K562 (cell line): ENCODE data around the gene KCNAB2. TPM values are rescaled to one million over a fixed set of nuclear protein-coding genes. Genes with fewer than 3 reads are reported as not detected.

Experiments
- ATAC-seq: fragments of 200-7000 bp; cut with Tn5 transposase; 3 replicates; pipeline ENCODE4 v1.9.1; 2020; ENCODE audit warnings: moderate library complexity
- BruUV-seq: library from RNA; stranded (reverse); fragments of 400-500 nt; replicated peaks from 2 replicates; lab custom pipeline; 2021; lab: Mats Ljungman, UMichigan
- CTCF ChIA-PET: fragments of 300-600 bp; formaldehyde crosslinking; extraction: SDS; loops from one replicate; lab custom pipeline; 2021; ENCODE audit warnings: low intra/inter-chr PET ratio; lab: Yijun Ruan, JAX
- POLR2A ChIA-PET: fragments of 300-600, 350-650 bp; sonication (Branson Sonifier 250); formaldehyde crosslinking; extraction: SDS; loops from one replicate; lab custom pipeline; 2021; ENCODE audit warnings: antibody characterized with exemption, inconsistent platforms; lab: Yijun Ruan, JAX
- DNase-seq, 4 experiments: peaks; one replicate each; pipeline versions ENCODE4 v3.0.0 to v3.0.0-alpha.2; 2011 to 2018; ENCODE audit warnings: low spot score in 3 of 4, mixed read lengths in 3 of 4; ENCODE audit errors: extremely low read depth in 1 of 4
- FAIRE-seq: peaks from 2 replicates; lab custom pipeline; 2011; peaks lifted over from hg19 to GRCh38; lab: Jason Lieb, UNC
- H2AFZ ChIP-seq: 2 replicates; pipeline ENCODE4 v1.6.0; 2011; ENCODE audit warnings: low read depth, low read length, control low read depth, inconsistent platforms
- H3K27ac ChIP-seq: fragments of 200-600 bp; 3 replicates; pipeline ENCODE4 v1.8.0; 2011; ENCODE audit warnings: low read depth, mild to moderate bottlenecking, control low read depth, inconsistent platforms, low read length, moderate library complexity, mixed read lengths; ENCODE audit errors: extremely low read depth
- H3K27me3 ChIP-seq, 2 experiments: fragments of 300-600 bp in 1 of 2; 2 replicates in 1 of 2; 3 replicates in 1 of 2; pipeline versions ENCODE4 v1.6.0 to v1.8.0; 2011; ENCODE audit warnings: inconsistent platforms in 2 of 2, low read length in 2 of 2, mild to moderate bottlenecking in 1 of 2, mixed read lengths in 1 of 2, moderate library complexity in 1 of 2; ENCODE audit not compliant: control insufficient read depth in 2 of 2, insufficient read depth in 2 of 2
- H3K36me3 ChIP-seq: fragments of 300-600 bp; 3 replicates; pipeline ENCODE4 v1.8.0; 2011; ENCODE audit warnings: mild to moderate bottlenecking, low read length, inconsistent platforms; ENCODE audit not compliant: control insufficient read depth, insufficient read depth
- H3K4me1 ChIP-seq, 2 experiments: fragments of 200-600 bp in 1 of 2; replicated peaks in 1 of 2; 2 replicates in 1 of 2; 3 replicates in 1 of 2; pipeline versions ENCODE4 v1.5.1 to v1.8.0; 2011; ENCODE audit warnings: inconsistent platforms in 2 of 2, low read length in 2 of 2, mild to moderate bottlenecking in 1 of 2, mixed read lengths in 1 of 2, moderate library complexity in 1 of 2; ENCODE audit not compliant: control insufficient read depth in 2 of 2, insufficient read depth in 2 of 2
- H3K4me2 ChIP-seq: 2 replicates; pipeline ENCODE4 v1.6.1; 2011; ENCODE audit warnings: low read length, control low read depth, inconsistent platforms, mixed read lengths; ENCODE audit not compliant: insufficient read depth
- H3K4me3 ChIP-seq: fragments of 200-600 bp; sonication (generic), shearing (Covaris generic); 2 replicates; pipeline ENCODE4 v1.5.1; 2016; ENCODE audit warnings: control low read depth, inconsistent platforms
- H3K79me2 ChIP-seq: fragments of 200-600 bp; 3 replicates; pipeline ENCODE4 v1.8.0; 2011; ENCODE audit warnings: low read length, inconsistent platforms; ENCODE audit not compliant: control insufficient read depth, insufficient read depth
- H3K9ac ChIP-seq, 2 experiments: 2 replicates each; pipeline versions ENCODE4 v1.6.0 to v1.6.1; 2011; ENCODE audit warnings: low read depth in 2 of 2, low read length in 2 of 2, control low read depth in 1 of 2, inconsistent platforms in 1 of 2, mild to moderate bottlenecking in 1 of 2, mixed read lengths in 1 of 2; ENCODE audit not compliant: insufficient read depth in 1 of 2
- H3K9me1 ChIP-seq: one replicate; pipeline ENCODE4 v1.6.0; 2011; ENCODE audit warnings: inconsistent platforms, mild to moderate bottlenecking, low read length, moderate library complexity; ENCODE audit not compliant: control insufficient read depth, insufficient read depth
- H3K9me3 ChIP-seq: replicated peaks from 2 replicates; pipeline ENCODE4 v1.5.1; 2011; ENCODE audit warnings: low read depth, low read length, inconsistent platforms; ENCODE audit not compliant: control insufficient read depth, insufficient read depth
- H4K20me1 ChIP-seq: replicated peaks from 2 replicates; pipeline ENCODE4 v1.6.1; 2011; ENCODE audit warnings: low read length, inconsistent platforms, mixed read lengths; ENCODE audit not compliant: control insufficient read depth, insufficient read depth
- ARHGAP35 ChIP-seq: fragments of 450-650 bp; IDR thresholded peaks from 2 replicates; pipeline ENCODE4 v1.6.1; 2018; ENCODE audit not compliant: partially characterized antibody
- FOXK2 ChIP-seq, 2 experiments: fragments of 450-650 bp; IDR thresholded peaks in 1 of 2; conservative IDR thresholded peaks in 1 of 2; 2 replicates each; pipeline ENCODE4 v1.6.1; 2016; ENCODE audit warnings: low read depth in 2 of 2, mild to moderate bottlenecking in 1 of 2
- HDAC1 ChIP-seq, 2 experiments: fragments of 450-650 bp; IDR thresholded peaks; 2 replicates each; pipeline ENCODE4 v1.6.1; 2016 to 2017; ENCODE audit warnings: inconsistent platforms in 1 of 2, mild to moderate bottlenecking in 1 of 2, moderate library complexity in 1 of 2
- HDAC8 ChIP-seq: fragments of 450-650 bp; IDR thresholded peaks from 2 replicates; pipeline ENCODE4 v1.6.1; 2016; ENCODE audit warnings: mild to moderate bottlenecking, missing genetic modification characterization, moderate library complexity, missing compliant biosample characterization
- KDM1A ChIP-seq, 2 experiments: fragments of 450-650 bp; IDR thresholded peaks; 2 replicates each; pipeline ENCODE4 v1.6.1; 2016; ENCODE audit warnings: mild to moderate bottlenecking in 2 of 2
- MYNN ChIP-seq, 2 experiments: sonication (generic); formaldehyde crosslinking in 1 of 2; IDR thresholded peaks; 2 replicates each; pipeline versions ENCODE4 v1.5.0 to v1.6.1; 2016 to 2020; ENCODE audit warnings: antibody characterized with exemption in 1 of 2, missing genetic modification reagents in 1 of 2
- OTX1 ChIP-seq: fragments of 450-650 bp; formaldehyde crosslinking; IDR thresholded peaks from 2 replicates; pipeline ENCODE4 v1.4.0; 2022; ENCODE audit warnings: mild to moderate bottlenecking
- PHF20 ChIP-seq: fragments of 450-650 bp; IDR thresholded peaks from 2 replicates; pipeline ENCODE4 v1.6.1; 2018; ENCODE audit not compliant: partially characterized antibody
- RBBP5 ChIP-seq: fragments of 200-600 bp; sonication (generic); IDR thresholded peaks from 2 replicates; pipeline ENCODE4 v1.6.1; 2012; ENCODE audit warnings: borderline replicate concordance, mild to moderate bottlenecking, low read length, control low read depth, inconsistent platforms; ENCODE audit not compliant: insufficient read depth, poor library complexity, severe bottlenecking
- RBM22 ChIP-seq: fragments of 200-400 bp; formaldehyde crosslinking; IDR thresholded peaks from 2 replicates; pipeline ENCODE4 v1.6.1; 2018; ENCODE audit warnings: low read length, low read depth; ENCODE audit not compliant: poor library complexity, severe bottlenecking
- WGBS: fragments of 100-300 bp; shearing (Covaris generic); methylation state at CpG from one replicate; pipeline ENCODE4 v1.1.6; 2016; ENCODE audit warnings: low coverage, mixed read lengths; ENCODE audit not compliant: insufficient coverage; ENCODE audit errors: missing lambda C conversion rate; 5-methylcytosine and 5-hydroxymethylcytosine counted together
- in situ Hi-C: fragments of 300-500 bp; cut with MboI; formaldehyde crosslinking; loops from 4 replicates; pipeline ENCODE4 v1.15.0; 2018; ENCODE audit warnings: inconsistent platforms, mixed read lengths
- intact Hi-C: fragments of 100-400 bp; cut with micrococcal nuclease; formaldehyde crosslinking; loops from 2 replicates; pipeline ENCODE4 v1.14.2; 2022
- polyA plus RNA-seq, 8 experiments: library from polyadenylated mRNA; depleted of rRNA in 4 of 8; stranded (reverse) in 5 of 8; unstranded in 3 of 8; fragments of >200 nt; fragmentation: Nextera tagmentation in 2 of 8; fragmentation: Illumina TruSeq in 1 of 8; extraction: Ambion mirVana in 2 of 8; extraction: Trizol in 1 of 8; gene quantifications; 2 replicates each; pipeline versions ENCODE4 v1.2.1 to v1.2.3, GENCODE V29; 2011 to 2014; ENCODE audit warnings: inconsistent platforms in 1 of 8, missing spikeins in 1 of 8
- total RNA-seq, 7 experiments: library from RNA; depleted of rRNA in 6 of 7; stranded (reverse); fragments of >200 nt in 6 of 7; fragmentation: Illumina TruSeq in 2 of 7; extraction: Trizol in 2 of 7; gene quantifications; 2 replicates each; pipeline versions ENCODE4 v1.2.1 to v1.2.3, GENCODE V29; 2011 to 2021; ENCODE audit warnings: low replicate concordance in 1 of 7
- TF ChIP-seq, protein P1 (sequence below): fragments of 450-650 bp; IDR thresholded peaks from 2 replicates; pipeline ENCODE4 v1.6.1; 2016; ENCODE audit warnings: borderline replicate concordance
- TF ChIP-seq, protein P2 (sequence below): IDR thresholded peaks from 2 replicates; pipeline ENCODE4 v1.6.1; 2011; ENCODE audit not compliant: insufficient read length; ENCODE audit errors: extremely low read depth
- TF ChIP-seq, protein P3 (sequence below), 2 experiments: fragments of 150-350 bp in 1 of 2; IDR thresholded peaks; 2 replicates each; pipeline ENCODE4 v1.6.1; 2012 to 2016; ENCODE audit warnings: low read depth in 2 of 2, low read length in 2 of 2, mild to moderate bottlenecking in 1 of 2, moderate library complexity in 1 of 2

Gene KCNAB2
- total and polyA plus RNA-seq, 9 of the 15 experiments (the other 6 are each of a cell fraction or from before 2014, with no cell fraction given) = 1.8 to 15.8 (median 7.1) TPM

DNA sequence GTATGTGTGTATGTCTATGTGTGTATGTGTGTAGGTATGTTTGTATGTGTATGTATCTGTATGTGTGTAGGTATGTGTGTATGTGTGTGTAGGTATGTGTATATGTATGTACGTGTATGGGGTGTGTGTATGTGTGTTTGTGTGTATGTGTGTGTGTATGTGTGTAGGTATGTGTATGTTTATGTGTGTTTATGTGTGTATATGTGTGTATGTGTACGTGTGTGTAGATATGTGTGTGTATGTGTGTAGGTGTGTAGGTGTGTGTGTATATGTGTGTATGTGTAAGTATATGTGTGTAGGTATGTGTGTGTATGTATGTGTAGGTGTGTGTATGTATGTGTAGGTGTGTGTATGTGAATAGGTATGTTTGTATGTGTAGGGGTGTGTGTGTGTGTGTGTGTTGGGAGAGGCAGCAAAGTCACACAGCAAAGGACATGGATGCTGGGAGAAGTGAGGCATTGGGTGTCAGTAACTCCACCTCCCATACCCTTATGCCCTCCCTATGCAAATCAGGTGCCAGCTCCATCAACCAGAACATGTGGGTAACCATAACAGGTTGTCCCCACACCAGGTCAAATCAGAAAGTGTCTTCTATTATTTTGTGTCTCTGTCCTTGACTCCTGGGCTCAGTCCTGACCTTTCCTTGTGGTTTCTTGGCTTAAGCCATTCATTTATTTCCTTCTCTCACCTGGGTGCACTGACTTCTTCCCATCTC is 15.0 kb upstream of the KCNAB2 start (continued):
- TF ChIP-seq, protein P1, sequence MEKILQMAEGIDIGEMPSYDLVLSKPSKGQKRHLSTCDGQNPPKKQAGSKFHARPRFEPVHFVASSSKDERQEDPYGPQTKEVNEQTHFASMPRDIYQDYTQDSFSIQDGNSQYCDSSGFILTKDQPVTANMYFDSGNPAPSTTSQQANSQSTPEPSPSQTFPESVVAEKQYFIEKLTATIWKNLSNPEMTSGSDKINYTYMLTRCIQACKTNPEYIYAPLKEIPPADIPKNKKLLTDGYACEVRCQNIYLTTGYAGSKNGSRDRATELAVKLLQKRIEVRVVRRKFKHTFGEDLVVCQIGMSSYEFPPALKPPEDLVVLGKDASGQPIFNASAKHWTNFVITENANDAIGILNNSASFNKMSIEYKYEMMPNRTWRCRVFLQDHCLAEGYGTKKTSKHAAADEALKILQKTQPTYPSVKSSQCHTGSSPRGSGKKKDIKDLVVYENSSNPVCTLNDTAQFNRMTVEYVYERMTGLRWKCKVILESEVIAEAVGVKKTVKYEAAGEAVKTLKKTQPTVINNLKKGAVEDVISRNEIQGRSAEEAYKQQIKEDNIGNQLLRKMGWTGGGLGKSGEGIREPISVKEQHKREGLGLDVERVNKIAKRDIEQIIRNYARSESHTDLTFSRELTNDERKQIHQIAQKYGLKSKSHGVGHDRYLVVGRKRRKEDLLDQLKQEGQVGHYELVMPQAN = peak; percentile 32; the same call in 1 of the 2 replicates
- TF ChIP-seq KDM1A (IDR thresholded peaks at IDR 0.05) (0 out of 4 replicates have a peak, but pooled peaks of 1 of the 2 experiments have one; percentile 33), RBM22 (no peak)

DNA sequence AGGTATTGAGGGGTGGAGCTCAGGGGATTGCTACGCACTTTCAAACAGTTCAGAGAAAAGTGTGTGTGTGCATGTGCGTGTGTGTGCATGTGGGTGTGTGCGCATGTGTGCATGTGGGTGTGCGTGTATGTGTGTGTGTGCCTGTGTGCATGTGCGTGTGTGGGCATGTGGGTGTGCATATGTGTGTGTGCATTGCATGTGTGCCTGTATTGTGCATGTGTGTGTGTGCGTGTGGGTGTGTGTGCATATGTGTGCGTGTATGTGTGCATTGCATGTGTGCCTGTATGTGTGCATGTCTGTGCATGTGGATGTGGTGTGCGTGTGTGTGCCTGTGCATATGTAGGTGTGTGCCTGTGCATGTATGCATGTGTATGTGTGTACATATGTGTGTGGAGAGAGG is 12.6 kb upstream of the KCNAB2 start:
- Histone ChIP-seq H3K9me3 (no peaks in the 10 kb centered on the region), H3K27me3 (peaks cover 0 to 5% of the 10 kb centered on the region in 2 experiments; a peak in 2 of 5 replicates), H3K4me2 (no peak overlapping the region), H3K79me2 (no peaks in the 10 kb centered on the region), H3K9me1 (no peaks in the 10 kb centered on the region), H4K20me1 (peaks cover 50% of the 10 kb centered on the region), H2AFZ (no peak overlapping the region), H3K9ac (no peak overlapping the region), H3K27ac (no peak overlapping the region), H3K4me1 (peaks cover 0 to 18% of the 10 kb centered on the region in 2 experiments; a peak in 2 of 5 replicates), H3K36me3 (no peaks in the 10 kb centered on the region), H3K4me3 (no peak overlapping the region)
- POLR2A ChIA-PET = interaction anchor here (0.7 kb wide), 1 partner anchor 604 kb away, joined by 3 read pairs; no protein-coding TSS in a partner anchor
- CTCF ChIA-PET = no interaction called here
- ATAC-seq (no peak), FAIRE-seq (no peak), DNase-seq (no peak)
- 48% methylated on average over 8 of the region's 8 CpGs for WGBS
- intact Hi-C loops (no loop called here), in situ Hi-C loops (no loop called here)
- BruUV-seq = no TSS peak
- TF ChIP-seq HDAC8 (no peak), HDAC1 (IDR thresholded peaks at IDR 0.05) (peak in 1 of 2 experiments; percentile 26; a peak in 1 of 4 replicates), RBBP5 (no peak), ARHGAP35 (peak; percentile 10), KDM1A (IDR thresholded peaks at IDR 0.05) (peak in 1 of 2 experiments; percentile 84; a peak in 2 of 4 replicates), OTX1 (CRISPR knock-in tag) (0 out of 2 replicates have a peak, but pooled peaks have one; percentile 54), PHF20 (peak; percentile 25), FOXK2 (conservative IDR thresholded peaks at IDR 0.05 in 1 of 2, IDR thresholded peaks at IDR 0.05 in 1 of 2; ENCODE audit: low read depth in 2 of 2) (no peak), MYNN (IDR thresholded peaks at IDR 0.05) (0 out of 2 replicates have a peak, but pooled peaks have one; percentile 19), MYNN (CRISPR knock-in tag; IDR thresholded peaks at IDR 0.05) (no peak)
- TF ChIP-seq, protein P2, sequence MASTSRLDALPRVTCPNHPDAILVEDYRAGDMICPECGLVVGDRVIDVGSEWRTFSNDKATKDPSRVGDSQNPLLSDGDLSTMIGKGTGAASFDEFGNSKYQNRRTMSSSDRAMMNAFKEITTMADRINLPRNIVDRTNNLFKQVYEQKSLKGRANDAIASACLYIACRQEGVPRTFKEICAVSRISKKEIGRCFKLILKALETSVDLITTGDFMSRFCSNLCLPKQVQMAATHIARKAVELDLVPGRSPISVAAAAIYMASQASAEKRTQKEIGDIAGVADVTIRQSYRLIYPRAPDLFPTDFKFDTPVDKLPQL = no peak
- TF ChIP-seq, protein P3, sequence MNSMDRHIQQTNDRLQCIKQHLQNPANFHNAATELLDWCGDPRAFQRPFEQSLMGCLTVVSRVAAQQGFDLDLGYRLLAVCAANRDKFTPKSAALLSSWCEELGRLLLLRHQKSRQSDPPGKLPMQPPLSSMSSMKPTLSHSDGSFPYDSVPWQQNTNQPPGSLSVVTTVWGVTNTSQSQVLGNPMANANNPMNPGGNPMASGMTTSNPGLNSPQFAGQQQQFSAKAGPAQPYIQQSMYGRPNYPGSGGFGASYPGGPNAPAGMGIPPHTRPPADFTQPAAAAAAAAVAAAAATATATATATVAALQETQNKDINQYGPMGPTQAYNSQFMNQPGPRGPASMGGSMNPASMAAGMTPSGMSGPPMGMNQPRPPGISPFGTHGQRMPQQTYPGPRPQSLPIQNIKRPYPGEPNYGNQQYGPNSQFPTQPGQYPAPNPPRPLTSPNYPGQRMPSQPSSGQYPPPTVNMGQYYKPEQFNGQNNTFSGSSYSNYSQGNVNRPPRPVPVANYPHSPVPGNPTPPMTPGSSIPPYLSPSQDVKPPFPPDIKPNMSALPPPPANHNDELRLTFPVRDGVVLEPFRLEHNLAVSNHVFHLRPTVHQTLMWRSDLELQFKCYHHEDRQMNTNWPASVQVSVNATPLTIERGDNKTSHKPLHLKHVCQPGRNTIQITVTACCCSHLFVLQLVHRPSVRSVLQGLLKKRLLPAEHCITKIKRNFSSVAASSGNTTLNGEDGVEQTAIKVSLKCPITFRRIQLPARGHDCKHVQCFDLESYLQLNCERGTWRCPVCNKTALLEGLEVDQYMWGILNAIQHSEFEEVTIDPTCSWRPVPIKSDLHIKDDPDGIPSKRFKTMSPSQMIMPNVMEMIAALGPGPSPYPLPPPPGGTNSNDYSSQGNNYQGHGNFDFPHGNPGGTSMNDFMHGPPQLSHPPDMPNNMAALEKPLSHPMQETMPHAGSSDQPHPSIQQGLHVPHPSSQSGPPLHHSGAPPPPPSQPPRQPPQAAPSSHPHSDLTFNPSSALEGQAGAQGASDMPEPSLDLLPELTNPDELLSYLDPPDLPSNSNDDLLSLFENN (IDR thresholded peaks at IDR 0.05; ENCODE audit: low read depth in 2 of 2, low read length in 2 of 2) = no peak
